Rectal smooth muscle tissue (tissue), 1 donor: ENCODE measurements around the gene ADH4.
A peak's percentile ranks its signal among the peaks of the same experiment; 100 is the strongest.
"Not testable (repeated sequence)": the region's sequence is repeated elsewhere in the genome, so short reads cannot be mapped to it uniquely, and the experiment has no call there.

ENCODE experiments used
- H3K27ac ChIP-seq: one replicate; pipeline ENCODE4 v1.7.0; 2013; ENCODE audit warnings: low read depth, low read length, inconsistent platforms
- H3K27me3 ChIP-seq: one replicate; pipeline ENCODE4 v1.7.0; 2013; ENCODE audit warnings: low read length; ENCODE audit not compliant: control insufficient read depth, insufficient read depth
- H3K36me3 ChIP-seq: one replicate; pipeline ENCODE4 v1.7.0; 2013; ENCODE audit warnings: low read length; ENCODE audit not compliant: control insufficient read depth, insufficient read depth
- H3K4me1 ChIP-seq: one replicate; pipeline ENCODE4 v1.7.0; 2013; ENCODE audit warnings: low read length; ENCODE audit not compliant: control insufficient read depth, insufficient read depth
- H3K4me3 ChIP-seq: one replicate; pipeline ENCODE4 v1.7.0; 2013; ENCODE audit warnings: low read length
- H3K9ac ChIP-seq: one replicate; pipeline ENCODE4 v1.7.0; 2013; ENCODE audit warnings: low read length

The ADH4 gene

DNA sequence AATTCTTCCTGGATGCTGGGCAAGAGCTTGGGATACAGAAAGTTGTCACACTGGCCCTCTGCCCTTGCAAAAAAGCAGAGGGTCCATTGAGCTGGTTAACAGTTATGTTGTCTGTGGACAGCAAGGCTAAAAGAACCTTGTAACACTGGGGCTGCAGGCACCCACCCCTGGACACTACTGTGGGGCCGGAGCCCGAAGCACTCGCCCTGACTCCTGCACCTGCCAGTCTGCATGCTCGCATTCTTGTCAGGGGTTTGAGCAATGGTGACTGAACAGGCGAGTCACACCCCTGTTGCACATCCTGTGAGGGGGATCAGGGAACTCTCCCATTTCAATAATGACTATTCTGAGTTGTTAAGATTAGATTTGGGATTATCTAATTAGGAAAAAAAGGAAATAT is 23.6 kb downstream of the ADH4 start:
- no peaks in the 10 kb centered on the region for H3K4me1 ChIP-seq
- no peaks in the 10 kb centered on the region for H3K36me3 ChIP-seq
- no peaks in the 10 kb centered on the region for H3K27me3 ChIP-seq
- no peak overlapping the region for H3K27ac ChIP-seq
- H3K9ac ChIP-seq: no peak overlapping the region
- no peak overlapping the region for H3K4me3 ChIP-seq

DNA sequence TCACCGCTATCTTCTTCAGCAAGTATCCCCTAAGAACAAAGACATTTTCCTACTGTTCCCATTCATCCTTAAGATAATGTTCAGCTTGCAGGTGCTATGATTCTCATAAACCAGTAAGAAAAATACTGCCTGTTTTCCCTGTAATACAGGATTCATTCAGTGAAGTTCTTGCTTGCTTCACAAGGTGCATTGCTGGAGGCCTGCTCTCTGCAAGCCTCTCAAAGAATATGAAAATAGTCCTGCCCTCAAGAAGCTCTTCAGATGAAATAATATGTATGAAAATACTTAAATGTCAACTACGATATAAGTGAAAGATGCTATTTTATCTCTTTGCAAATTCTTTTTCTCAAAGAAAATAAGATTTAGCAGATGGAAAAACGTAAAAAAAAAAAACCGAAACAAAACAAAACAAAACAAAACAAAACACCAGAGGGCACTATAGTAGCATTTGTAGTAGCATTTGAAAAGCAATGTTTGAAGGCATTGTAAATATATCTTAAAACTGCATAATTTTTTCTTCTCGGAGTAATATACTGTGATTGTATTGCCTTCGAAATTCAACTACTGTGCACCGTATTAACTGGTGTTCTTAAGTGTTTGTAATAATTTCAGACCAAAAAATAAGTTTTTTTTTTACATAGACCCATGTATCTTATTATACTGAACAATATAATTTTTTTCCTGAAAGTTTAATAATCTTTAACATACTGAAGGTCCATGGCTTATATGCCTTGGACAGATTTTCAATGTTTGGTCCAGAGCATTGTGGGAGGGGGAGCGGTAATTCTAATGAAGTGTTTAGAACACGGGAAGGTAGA is 26.0 kb downstream of the ADH4 start:
- Histone ChIP-seq H3K27ac (no peak overlapping the region), H3K27me3 (no peaks in the 10 kb centered on the region), H3K9ac (no peak overlapping the region)

DNA sequence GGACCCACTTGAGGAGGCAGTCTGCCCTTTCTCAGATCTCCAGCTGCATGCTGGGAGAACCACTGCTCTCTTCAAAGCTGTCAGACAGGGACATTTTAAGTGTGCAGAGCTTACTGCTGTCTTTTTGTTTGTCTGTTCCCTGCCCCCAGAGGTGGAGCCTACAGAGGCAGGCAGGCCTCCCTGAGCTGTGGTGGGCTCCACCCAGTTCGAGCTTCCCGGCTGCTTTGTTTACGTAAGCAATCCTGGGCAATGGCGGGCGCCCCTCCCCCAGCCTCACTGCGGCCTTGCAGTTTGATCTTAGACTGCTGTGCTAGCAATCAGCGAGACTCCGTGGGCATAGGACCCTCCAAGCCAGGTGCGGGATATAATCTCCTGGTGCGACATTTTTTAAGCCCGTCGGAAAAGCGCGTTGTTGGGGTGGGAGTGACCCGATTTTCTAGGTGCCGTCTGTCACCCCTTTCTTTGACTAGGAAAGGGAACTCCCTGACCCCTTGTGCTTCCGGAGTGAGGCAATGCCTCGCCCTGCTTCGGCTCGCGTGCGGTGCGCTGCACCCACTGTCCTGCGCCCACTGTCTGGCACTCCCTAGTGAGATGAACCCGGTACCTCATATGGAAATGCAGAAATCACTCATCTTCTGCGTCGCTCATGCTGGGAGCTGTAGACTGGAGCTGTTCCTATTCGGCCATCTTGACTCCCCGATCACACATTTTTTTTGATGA is 26.8 kb downstream of the ADH4 start:
- not testable (repeated sequence) for H3K4me3 ChIP-seq, H3K9ac ChIP-seq, H3K36me3 ChIP-seq, H3K4me1 ChIP-seq, H3K27ac ChIP-seq, H3K27me3 ChIP-seq

More for the DNA sequence above, 26.0 kb downstream of the ADH4 start:
- Histone ChIP-seq H3K4me3 (no peak overlapping the region), H3K4me1 (no peaks in the 10 kb centered on the region), H3K36me3 (no peaks in the 10 kb centered on the region)

DNA sequence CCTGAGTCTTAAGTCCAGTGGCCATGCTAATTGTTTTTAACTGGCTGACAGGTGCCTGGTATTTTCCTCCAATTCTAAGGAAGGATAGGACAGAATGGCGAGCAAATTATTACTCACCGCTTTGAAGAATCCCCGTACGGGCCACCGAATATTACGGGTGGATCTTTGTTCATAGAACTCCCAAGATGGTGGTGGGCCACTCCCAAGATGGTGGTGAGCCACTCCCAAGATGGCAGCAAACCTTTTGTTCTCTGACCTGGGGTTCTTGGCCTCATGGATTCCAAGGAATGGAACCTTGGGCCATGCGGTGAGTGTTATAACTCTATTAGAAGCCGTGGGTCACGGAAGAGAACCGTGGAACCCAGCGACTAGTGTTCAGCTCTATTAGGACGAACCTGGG is 34.8 kb downstream of the ADH4 start:
- H3K27ac ChIP-seq, H3K36me3 ChIP-seq, H3K9ac ChIP-seq, H3K27me3 ChIP-seq, H3K4me1 ChIP-seq, H3K4me3 ChIP-seq: not testable (repeated sequence)

DNA sequence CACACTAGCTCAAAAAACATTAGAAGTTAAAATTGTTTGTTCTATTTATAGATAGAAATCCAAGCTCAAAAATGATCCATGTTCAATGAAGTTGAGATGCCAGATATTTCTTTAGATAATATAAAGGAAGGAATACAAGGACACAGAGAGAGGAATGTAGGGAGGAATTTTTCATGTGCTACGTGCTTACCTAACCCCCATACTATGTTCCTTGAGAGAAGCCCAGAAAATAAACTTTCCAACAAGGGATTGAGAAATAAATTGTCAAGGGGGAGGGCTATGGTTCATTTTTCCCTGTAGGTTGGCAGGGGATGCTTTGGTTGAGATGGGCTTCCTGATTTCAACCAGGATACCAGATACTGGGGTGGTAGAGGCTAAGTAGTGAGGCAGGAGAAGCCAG is 39.9 kb downstream of the ADH4 start:
- Histone ChIP-seq H3K27ac (no peak overlapping the region), H3K36me3 (no peaks in the 10 kb centered on the region), H3K27me3 (no peaks in the 10 kb centered on the region), H3K4me3 (no peak overlapping the region), H3K9ac (no peak overlapping the region), H3K4me1 (no peaks in the 10 kb centered on the region)

DNA sequence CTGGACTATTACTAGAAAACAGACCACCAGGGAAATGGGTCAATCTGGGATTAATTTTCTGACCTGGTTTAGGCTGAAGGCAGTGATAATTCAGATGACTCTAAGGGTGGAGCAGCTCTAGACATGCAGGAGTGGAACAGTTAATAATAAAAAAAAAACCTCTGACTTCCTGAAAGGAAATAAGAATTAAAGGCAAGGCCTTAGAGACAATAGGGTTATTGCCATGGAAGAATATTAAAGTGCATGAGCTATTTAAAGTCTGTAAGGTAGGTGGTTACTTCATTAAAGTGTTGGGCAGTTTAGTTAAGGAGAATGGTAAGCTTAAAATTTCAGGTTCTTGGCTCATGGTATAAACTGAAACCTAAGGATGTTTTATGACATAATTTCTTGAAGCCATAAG is 40.9 kb downstream of the ADH4 start:
- Histone ChIP-seq H3K27me3 (no peaks in the 10 kb centered on the region), H3K4me1 (no peaks in the 10 kb centered on the region), H3K36me3 (no peaks in the 10 kb centered on the region), H3K4me3 (no peak overlapping the region), H3K27ac (no peak overlapping the region), H3K9ac (no peak overlapping the region)

DNA sequence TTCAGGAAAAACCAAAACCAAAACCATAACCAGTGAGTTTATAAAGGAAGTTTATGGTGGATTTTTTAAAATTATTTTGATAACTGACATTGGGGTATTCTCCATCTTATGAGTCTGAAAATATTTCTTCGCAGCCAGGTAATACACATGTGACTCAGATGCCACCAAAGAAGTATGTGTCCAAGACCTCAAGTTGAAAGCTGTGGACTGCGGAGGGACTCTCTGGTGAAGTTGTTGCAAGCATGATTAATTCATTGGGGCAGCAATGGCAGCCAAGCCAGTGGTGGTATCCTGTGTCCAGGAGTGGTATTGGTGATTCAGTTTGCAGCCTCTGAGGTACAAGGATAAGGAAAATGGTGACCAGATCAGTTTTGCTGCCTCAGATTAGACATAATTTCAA is 41.5 kb downstream of the ADH4 start:
- Histone ChIP-seq H3K4me1 (no peaks in the 10 kb centered on the region), H3K36me3 (no peaks in the 10 kb centered on the region), H3K27me3 (no peaks in the 10 kb centered on the region), H3K9ac (no peak overlapping the region), H3K27ac (no peak overlapping the region), H3K4me3 (no peak overlapping the region)

DNA sequence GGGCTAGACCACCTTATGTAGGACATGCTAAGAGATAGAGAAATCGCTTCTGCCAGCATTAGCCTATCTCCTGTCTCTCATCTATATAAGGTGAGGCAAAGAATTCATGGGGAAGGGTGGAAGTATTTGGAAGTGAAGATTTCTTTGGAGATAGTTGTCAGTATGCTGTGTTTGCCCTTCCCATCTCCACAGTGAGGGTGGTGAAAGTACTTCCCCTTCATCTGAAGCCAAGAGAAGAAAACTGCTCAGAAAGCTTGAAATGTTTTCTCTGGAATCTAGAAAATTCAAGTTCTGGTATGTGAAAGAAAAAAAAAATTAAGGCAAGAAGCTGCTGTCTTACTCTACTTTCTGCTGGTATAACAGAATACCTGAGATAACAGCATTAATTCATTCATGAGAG is 43.2 kb downstream of the ADH4 start:
- Histone ChIP-seq H3K9ac (no peak overlapping the region), H3K27me3 (no peaks in the 10 kb centered on the region), H3K36me3 (no peaks in the 10 kb centered on the region), H3K4me3 (no peak overlapping the region), H3K27ac (no peak overlapping the region), H3K4me1 (no peaks in the 10 kb centered on the region)

DNA sequence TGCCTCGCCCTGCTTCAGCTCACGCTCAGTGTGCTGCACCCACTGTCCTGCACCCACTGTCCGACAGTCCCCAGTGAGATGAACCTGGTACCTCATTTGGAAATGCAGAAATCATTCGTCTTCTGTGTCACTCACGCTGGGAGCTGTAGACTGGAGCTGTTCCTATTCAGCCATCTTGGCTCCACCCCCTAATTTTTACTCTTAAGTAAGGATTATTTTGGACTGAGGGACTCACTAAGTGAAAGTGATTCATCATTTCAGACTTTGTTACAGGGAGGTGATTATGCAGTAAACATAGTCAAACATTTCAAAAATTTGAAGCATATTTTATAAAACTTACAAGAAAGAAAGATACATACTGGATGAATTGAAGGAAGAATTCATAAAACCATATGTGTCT is 44.3 kb downstream of the ADH4 start:
- H3K27me3 ChIP-seq, H3K9ac ChIP-seq: not testable (repeated sequence)

DNA sequence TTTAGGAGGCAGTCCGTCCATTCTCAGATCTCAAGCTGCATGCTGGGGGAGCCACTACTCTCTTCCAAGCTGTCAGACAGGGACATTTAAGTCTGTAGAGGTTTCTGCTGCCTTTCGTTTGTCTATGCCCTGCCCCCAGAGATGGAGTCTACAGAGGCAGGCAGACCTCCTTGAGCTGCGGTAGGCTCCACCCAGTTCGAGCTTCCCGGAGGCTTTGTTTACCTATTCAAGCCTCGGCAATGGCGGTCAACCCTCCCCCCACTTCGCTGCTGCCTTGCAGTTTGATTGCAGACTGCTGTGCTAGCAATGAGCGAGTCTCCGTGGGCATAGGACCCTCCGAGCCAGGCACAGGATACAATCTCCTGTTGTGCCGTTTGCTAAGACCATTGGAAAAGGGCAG is 44.8 kb downstream of the ADH4 start:
- no peak overlapping the region for H3K4me3 ChIP-seq
- no peaks in the 10 kb centered on the region for H3K4me1 ChIP-seq
- no peaks in the 10 kb centered on the region for H3K27me3 ChIP-seq
- no peaks in the 10 kb centered on the region for H3K36me3 ChIP-seq
- H3K9ac ChIP-seq: no peak overlapping the region
- H3K27ac ChIP-seq: no peak overlapping the region

More for the DNA sequence above, 44.3 kb downstream of the ADH4 start:
- H3K27ac ChIP-seq, H3K4me3 ChIP-seq, H3K4me1 ChIP-seq, H3K36me3 ChIP-seq: not testable (repeated sequence)

DNA sequence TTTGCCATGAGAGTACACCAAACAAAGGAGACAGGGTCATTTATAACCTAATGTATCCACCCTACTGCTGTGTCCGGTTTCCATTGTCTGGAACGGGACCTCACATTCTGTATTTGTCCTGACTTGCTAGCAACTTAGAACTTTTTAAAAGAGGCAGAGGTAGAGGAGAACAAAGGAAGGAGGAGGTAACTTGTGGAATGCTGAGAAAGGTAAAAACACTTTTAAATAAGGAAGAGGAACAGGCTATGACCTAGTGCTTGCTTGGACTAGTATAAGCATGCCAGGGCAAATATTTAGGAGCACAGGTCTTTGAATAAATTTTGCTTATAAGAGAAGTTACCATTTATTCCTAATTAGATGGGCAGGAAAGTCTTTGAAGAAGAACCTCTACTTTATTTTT is 52.3 kb downstream of the ADH4 start:
- H3K27ac ChIP-seq: peak overlapping the region; percentile 64
- H3K4me3 ChIP-seq, H3K27me3 ChIP-seq, H3K4me1 ChIP-seq, H3K9ac ChIP-seq, H3K36me3 ChIP-seq: not testable (repeated sequence)

DNA sequence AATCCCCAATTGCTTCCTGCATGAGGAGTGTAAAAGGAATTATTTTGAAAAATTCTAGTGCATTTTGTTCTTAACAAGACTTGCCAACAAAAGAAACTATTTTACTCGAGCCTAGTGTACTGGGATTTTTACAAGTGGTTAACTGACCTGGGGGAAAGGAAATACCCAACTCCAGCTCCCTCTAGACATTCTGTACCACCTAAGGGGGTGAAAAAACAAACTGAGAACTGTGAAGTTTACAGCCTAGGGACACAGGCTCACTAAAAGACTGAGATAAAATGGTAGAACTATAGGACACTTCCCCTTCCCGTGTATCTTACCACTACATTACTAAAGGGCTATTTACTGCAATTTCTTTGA is 52.9 kb downstream of the ADH4 start:
- H3K27ac ChIP-seq: peak overlapping the region; percentile 64
- peaks cover 3% of the 10 kb centered on the region for H3K4me1 ChIP-seq
- no peak overlapping the region for H3K4me3 ChIP-seq
- H3K27me3 ChIP-seq: no peaks in the 10 kb centered on the region
- no peaks in the 10 kb centered on the region for H3K36me3 ChIP-seq
- H3K9ac ChIP-seq: no peak overlapping the region
